ENCODE data around the gene SPATS2.

SPATS2 gene

DNA sequence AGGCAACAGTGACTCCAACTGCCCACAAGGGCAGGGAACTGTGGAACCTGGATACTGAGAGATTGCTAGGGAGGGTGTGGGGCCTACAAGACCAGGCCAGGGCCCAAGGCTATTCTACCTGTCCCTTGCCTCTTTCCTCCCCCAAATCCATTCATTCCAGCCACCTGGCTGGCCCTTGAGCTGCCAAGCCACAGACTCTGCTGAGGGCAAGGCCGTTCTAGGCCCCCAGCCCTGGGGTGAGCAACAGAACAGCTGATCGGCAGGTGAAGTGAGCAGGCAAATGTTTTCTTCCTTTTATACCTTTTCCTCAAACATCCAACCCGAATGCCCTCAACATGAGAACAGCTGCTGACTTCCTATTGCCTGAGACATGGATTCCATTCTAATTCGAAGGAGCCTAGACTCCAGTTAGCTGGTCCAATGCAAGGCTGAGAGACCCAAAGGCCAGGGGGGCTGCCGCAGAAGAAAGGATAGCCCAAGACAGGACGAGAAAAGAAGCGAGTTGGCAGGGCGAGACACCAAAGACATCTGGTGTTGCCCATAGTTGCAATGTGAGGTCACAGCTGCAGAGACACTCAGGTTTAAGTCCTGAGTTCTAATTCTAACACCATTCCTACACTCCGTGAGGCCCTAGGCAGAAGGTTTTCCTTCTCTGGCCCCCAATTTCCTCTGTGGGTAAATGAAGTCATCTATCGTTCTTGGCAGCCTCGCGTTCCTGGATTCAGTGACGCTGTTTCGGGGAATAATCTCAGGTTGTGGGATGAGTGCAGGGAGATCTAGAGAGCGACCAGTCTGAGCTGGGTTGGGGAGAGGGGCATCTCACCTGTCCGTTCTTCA, 31.9 kb upstream of the SPATS2 start:
- intact Hi-C loops (cut with DNase I) = no loop called here
- DNase-seq = peak in 1 of 42 donors; percentile 7

DNA sequence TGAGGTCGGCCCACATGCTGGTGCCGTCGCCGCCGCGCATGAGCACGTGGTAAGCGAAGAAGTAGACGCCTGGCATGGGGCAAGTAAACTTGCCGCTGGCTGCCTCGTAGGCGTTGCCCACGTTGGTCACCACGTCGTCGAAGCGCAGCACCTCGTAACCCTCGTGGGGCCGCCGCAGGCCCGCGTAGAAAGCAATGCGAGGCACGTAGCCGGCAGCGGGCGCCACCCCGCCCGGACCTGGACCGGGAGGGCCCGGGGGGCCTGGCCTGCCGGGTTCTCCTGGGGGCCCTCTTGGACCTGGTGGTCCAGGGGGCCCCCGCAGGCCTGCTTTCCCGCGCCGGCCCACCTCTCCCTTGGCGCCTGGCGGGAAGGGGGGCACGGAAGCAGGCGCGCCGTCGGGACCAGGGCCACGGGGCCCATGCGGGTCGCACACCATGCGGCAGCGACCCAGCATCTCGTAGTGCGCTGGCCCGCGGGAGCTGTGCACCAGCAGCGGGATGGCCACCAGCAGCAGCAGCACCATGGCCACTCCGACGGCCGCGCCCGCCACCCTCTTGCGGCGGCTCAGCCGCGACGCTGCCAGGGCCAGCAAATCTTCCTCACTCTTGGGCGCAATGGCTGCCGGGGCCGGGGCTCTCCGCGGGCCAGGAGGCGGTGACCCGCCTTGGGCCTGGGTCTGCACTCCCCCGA, 31.2 kb upstream of the SPATS2 start:
- DNase-seq = no peak
- intact Hi-C loops (cut with DNase I) = no loop called here

DNA sequence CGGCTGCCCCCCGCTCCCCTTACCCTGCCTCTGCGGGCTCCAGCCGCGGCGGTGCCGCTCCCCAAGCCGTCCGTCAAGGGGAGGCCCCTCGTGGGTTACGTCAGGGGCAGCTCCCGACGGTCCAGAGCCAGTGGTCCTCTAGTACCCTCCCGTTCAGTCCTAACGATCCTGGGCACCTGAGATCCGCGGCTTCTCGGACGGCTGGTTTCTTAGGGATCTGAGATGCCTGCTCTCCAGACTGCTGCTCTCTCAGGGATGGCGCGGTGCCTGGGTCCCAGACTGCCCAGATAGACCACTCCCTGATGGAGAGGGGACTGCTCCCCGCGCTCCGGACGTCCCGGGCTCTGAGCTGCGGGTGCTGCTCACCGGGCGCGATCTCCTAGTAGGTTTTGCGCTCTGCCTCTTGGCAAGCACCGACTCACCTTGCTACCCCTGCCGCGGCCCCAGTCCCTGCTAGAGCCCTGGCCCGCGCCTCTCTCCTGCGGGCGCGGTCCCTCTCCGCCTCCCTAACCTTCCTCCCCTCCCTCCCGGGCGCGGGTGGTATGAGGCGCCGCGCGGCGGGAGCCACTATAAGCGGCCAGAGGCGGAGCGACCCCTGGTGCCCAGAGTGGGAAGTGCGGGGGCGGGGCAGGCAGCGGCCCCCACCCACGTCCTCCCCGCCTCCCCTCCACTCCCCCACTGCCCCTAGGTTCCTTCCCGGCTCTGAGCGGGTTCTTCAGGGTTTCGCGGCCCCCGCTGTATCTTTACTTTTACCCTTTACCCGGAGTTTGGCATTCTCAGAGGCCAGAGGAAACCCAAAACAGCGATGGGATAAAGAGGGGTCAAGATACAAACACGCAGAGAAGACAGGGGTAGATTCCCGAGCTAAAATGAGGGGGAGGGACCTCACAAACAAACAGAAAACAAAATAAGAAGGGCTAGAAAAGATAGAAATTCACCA, 30.3 kb upstream of the SPATS2 start, which contains the start of gene C1QL4:
C1QL4 (minus strand) TSS at position 544 of the 940 bp plus-strand sequence. CDS start 711 bp downstream, outside the sequence.
- DNase-seq = peak; percentile 54 to 93 (median 81)
- intact Hi-C loops (cut with DNase I) = no loop called here

DNA sequence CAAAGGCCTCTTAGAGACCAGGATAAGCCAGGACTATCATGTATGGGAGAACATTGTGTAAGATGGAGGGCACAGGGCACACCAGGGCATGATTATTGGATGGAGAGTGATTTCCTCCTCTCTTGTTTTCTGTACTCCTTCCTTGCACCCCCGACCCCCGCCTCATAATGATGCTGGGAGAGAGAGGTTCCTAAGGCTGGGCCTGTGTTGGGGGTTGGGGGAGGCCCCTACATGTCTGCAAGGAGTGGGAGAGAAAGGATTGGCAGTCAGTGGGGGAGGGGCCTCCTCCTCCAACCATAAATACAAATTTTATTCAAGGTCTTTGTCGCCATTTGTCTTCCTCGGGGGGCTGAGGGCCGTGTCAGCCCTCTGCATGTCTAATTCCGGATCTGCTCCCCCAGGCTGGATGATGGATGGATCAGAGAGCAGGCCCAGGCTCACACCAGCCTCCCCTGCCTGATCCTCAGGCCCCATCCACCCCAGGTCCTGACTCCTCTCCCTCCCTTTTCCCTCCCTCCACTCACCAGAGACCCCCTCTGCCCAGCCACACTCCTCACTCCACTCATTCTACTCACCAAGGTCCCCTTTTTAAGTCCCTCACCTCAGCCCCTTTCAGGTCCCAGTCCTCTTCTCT, 28.3 kb upstream of the SPATS2 start:
- intact Hi-C loops (cut with DNase I) = no loop called here

DNA sequence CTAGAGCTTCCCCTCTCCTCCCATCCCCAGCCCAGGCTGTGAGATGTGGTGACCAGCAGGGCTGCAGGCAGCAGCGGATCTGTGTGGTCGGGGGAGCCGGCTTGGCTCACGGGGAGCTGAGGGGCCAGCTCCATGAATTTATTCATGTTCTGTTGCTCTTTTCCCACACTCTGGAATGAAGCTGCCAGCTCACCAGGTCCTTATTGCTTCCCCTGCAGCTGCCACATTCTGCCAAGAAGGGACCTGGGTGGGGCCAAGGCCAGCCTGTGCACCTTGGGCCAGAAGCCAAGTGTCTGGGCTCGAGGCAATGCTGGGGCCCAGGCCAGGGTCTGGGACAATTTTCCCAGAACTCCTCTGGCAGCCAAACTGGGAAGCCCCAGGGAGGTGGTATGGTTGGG, 27.8 kb upstream of the SPATS2 start:
- DNase-seq = peak in 1 of 42 donors; percentile 39
- intact Hi-C loops (cut with DNase I) = no loop called here

More for the DNA sequence above, 28.3 kb upstream of the SPATS2 start:
- DNase-seq = peak in 1 of 42 donors; percentile 34

DNA sequence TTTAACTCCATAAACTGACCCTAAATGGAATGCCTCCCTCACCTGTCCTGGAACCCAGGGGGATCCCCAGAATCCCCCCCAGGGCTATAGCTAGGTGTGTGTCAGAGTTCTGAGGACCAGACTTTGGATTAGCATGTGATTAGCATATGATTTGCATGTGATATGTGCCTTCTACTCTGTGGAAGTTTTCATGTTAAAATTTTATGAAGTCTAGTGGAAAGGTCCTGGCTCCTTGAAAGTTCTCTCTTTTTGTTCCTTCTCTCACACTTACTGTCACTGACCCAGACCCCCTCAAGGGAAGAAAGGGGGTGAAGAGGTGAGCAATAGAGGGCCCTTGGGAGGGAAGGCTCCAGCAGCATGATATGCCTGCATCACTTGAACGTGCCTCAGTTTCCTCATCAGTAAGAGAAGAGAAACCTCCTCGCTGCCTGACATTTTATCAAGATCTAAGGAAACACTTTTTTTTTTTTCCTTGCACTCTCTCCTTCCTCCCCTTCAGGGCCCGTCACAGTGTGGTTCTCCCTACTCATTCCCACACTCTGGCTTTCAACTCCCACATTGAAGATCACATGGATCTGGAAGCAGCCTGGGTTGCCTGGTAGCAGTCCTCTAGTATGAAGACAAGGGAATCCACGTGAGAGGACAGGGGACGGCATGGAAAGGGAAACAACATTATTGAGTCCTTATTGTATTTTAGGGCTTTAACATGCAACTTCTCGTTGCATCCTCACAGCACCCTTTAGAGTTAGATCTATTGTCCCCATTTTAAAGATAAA, 27.0 kb upstream of the SPATS2 start:
- peak in 3 of 42 donors; percentile 23 to 38 (median 32) for DNase-seq
- intact Hi-C loops (cut with DNase I) = no loop called here

DNA sequence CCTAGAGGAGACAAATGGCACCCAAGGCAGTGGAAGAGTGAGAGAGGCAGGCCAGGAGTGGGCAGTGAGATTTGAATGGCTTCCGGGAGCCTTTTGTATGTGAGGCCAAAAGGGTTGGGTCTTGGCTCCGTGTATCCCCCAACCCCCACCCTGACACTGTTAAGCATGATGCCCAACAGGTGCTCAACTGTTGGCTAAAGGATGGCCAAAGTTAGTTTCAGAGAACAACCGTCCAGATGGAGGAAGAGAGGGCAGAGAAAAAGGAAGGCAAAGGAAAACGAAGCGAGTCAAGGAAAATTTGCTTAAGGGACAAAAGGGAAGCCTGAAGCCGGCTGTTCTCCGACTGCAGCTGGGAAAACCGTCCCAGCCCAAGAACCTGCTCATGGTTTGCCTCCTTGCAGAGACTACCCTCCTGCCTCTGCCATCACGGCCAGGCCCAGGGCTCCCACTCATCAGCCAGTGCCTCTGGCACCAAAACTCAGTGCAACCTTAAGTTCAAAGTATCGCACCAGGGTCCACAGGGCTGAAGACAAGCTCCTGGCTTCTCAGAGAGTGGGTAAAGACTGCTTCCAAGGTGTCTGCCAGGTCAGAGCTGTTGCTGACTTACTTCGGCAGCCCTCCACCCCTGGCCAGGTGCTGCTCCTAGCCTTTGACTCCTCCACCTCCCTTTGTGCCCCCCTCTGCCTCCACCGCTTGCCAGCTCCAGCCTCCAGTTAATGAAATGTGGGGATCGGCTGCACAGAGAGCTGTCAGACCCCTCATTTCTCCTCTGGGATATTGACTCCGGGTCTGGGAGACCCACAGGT, 26.1 kb upstream of the SPATS2 start:
- intact Hi-C loops (cut with DNase I) = no loop called here
- peak in 1 of 42 donors; percentile 41 for DNase-seq

DNA sequence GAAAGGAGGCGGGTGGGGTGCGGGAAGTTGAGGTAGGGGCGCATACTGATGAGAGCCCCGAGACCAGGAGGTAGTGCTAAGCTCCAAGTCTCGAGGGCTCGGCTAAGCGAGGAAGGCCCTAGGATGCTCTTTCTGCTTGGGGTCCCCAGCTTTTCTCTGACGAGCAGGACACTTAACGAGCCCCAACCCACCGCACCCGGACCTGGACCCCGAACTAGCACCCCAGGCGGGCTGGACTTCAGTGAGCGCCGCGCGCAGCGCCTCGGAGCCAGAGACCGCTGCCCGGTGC, 25.5 kb upstream of the SPATS2 start:
- intact Hi-C loops (cut with DNase I) = no loop called here
- DNase-seq = peak in 2 of 42 donors; percentile 37 to 47

DNA sequence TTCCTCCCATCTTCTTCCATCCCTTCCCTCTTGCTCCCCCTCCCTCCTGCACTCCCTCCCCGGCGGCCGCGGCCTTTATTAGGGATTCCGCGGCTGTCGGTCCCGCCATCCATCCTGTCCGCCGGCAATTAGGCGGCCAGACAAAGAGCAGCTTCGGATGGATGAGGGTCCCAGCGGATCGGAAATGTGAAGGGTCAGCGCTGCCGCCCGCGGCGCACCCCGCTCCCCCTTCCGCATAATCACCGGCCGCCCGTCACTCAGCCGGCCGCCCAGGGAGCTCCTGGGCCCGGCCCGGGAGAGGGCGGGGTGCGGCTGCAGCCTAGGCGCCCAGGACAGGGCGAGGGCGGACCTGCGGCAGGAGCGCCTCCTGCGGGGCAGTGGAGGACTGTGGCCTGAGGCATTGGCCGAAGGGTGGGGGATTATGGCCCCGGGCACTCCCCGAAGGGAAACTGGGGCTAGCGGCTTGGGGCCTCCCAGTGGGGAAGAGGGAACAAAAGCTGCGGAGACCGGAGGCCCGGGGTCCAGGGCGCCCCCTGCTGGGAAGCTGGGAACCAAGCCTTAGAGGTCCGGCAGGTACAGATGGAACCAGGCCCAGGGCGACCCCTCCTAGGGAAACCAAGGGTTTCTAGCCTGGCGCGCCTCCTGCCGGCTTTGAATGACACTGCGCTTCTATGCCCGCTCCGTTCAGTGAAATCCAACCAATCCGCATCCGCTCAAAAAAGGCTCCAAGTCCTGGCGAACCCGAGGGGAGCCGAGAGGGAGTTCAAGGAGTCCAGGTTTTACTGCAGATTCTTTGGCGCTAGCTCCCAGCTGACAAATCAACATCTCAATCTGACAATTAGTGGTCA, 25.0 kb upstream of the SPATS2 start:
- intact Hi-C loops (cut with DNase I) = no loop called here

DNA sequence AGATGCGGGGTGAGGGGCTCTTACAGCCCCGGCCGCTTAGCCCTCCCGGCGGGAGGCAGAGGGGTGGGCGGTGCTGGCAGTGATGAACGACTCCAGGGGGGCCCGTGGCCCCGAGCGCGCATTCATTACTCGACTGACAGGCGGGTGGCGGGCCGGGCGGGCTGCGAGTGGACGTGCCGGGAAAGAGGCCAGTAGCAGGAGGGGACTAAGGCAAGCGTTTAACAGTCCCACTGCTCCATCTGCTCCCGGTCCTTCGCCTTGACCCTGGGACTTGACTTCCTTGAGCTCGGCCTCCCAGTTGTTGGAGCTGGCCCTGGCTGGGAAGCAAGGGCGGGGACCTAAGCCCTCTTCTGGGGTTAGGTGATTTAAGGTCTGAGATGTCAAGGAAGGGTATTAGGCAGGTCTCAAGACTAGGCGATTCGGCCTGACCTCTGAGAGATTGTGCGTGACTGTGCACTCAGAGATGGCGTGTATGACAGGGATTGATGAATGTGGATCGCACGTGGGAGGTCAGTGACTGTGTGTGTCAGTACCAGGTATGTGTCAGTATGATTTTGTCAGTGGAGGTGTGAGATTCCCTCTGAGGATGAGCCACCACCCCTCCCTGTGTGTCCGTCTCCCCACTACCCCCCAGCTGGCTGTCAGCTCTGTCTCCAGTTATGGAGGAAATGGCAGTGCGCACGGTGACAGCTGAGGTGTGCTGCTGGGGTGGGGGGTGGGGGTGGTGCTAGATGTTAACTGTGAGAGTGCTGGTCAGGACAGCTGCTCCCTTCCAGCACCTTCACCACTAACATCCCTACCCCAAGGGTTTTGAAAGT, 24.1 kb upstream of the SPATS2 start:
- DNase-seq = peak in 15 of 42 donors; percentile 7 to 61 (median 37)
- intact Hi-C loops (cut with DNase I) = no loop called here

More for the DNA sequence above, 25.0 kb upstream of the SPATS2 start:
- DNase-seq = peak; percentile 53 to 90 (median 78)

DNA sequence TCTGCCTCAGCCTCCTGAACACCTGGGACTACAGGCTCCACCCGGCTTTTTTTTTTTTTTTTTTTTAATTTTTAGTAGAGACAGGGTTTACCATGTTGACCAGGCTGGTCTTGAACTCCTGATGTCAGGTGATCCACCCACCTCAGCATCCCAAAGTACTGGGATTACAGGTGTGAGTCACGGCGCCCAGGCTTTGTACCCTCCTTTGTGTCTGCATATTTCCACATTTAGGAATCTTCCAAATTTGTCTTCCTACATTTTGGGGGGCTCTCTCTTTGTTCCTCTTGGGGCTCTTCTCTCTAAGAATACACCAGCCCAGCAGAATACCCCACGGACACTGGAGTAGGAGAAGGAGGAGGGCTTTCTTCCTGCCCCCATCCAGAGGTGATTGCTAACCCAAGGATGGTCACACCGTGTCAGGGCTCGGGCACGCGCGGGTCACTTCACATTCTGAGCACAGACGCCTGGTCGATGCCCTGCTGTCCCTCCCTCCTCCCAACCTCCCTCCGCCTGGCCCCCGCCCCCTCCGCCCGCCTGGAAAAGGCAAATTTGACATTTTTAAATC, 22.7 kb upstream of the SPATS2 start:
- intact Hi-C loops (cut with DNase I) = no loop called here
- DNase-seq = peak in 6 of 42 donors; percentile 3 to 32 (median 18)

DNA sequence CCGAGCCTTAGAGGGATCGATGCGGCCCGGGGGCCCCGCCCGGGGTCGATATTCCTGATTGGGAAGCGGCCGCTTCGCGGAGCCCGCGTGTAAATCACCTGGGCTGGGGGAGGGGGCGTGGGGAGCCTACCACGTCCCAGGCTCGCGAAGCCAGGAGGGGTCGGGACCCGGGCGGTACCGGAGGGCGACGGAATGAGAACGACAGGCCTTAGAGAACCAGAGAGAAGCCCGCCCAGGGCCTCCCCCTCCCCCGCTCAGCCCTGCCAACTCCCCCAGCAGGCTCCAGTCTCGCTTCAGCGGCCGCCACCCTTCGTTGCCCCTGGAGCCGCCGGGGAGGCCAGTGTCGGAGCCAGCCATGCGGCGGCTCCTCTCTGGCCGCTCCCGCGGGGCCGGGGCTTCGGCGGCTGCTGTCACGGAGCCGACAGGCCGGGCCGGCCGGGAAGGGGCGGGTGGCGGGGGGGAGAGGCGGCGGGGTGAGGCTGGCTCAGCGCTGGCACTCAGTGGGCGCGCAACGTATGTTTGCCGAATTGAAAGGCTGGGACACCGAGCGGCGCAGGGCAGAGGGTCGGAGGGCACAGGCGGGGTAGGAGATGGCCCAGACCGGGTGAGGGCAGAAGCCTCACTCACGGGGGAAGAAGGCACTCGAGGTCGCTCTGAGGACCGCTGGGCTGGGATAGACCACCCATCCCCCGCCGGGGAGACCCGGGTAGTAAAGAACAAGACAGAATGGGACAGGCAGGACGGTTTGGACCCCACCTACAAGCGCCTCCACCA, 22.0 kb upstream of the SPATS2 start:
- DNase-seq = peak in 15 of 42 donors; percentile 8 to 64 (median 40)
- intact Hi-C loops (cut with DNase I) = no loop called here

DNA sequence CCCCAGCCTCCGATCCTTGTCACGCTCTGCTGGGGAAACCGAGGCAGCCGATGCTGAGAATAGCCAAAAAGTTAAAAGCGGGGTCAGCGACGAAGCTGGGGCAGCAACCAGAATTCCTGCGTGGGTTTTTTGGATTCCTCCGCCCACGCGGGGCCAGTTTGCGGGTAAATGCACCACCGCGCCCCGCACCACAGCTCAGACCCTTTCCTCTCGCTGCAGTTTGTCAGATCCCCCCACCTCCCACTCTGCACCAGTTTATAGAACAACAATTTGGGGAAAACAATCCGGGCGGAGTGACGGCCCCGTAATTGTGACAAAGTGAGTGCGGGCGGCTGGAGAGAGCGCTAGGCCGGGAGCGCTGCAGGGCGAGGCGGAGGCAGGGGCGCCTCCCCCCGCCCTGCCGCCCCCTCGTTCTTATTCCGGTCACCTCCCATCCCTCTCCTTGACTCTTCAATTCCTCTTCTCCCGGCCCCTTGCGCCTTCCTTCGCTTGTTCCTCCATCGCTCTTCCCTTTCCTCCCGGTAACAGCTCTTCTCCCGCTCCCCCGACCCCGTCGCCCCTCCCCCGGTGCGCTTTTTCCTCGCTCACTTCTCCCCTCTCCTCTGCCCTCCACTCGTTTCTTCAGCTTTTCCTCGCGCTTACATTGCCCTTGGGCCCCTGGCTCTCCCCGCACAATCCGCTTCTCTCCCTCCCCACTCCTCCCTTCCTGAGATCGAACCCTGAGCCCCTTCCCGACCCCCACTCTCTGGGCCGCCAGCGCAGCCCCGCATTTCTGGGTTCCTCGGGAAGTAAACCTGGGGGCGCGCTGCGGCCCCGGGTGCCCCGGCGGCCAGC, 21.2 kb upstream of the SPATS2 start:
- peak in 8 of 42 donors; percentile 3 to 42 (median 14) for DNase-seq
- intact Hi-C loops (cut with DNase I) = no loop called here

Measured in head of caudate nucleus (tissue), 42 donors.